Measurements from ENCODE around the gene ATP6V1G1. TPM values are rescaled to one million over a fixed set of nuclear protein-coding genes. Genes with fewer than 3 reads are reported as not detected.

ATP6V1G1 gene
- total RNA-seq, 4 donors from 2014 or later, result 105 to 191 (median 176) TPM

- Histone ChIP-seq H3K27me3 (no peaks in the 10 kb centered on the region), H3K36me3 (no peaks in the 10 kb centered on the region), H3K9me3 (no peaks in the 10 kb centered on the region), H3K27ac (no peak overlapping the region), H3K4me1 (peaks cover 7 to 9% of the 10 kb centered on the region in 2 donors), H3K4me3 (no peak overlapping the region)
- no peak for TF ChIP-seq CTCF (IDR thresholded peaks at IDR 0.05 in 4 of 5, conservative IDR thresholded peaks at IDR 0.05 in 1 of 5)
- TF ChIP-seq POLR2A (IDR thresholded peaks at IDR 0.05), result no peak
- DNase-seq, result no peak
- in situ Hi-C loops (cut with MboI; ENCODE audit: low sequenced_read_pairs in 4 of 4), result no loop called here
- ATAC-seq, result no peak
- intact Hi-C loops (cut with DNase I; ENCODE audit: low total_unique reads), result no loop called here
Observed at GRCh38 chr9:114607671-114608524, 20.3 kb downstream of the ATP6V1G1 start.

- in situ Hi-C loops (cut with MboI; ENCODE audit: low sequenced_read_pairs in 4 of 4) (no loop called here), intact Hi-C loops (cut with DNase I; ENCODE audit: low total_unique reads) (no loop called here)
- ATAC-seq (no peak), DNase-seq (no peak)
- TF ChIP-seq CTCF (IDR thresholded peaks at IDR 0.05 in 4 of 5, conservative IDR thresholded peaks at IDR 0.05 in 1 of 5), result no peak
- no peak for TF ChIP-seq POLR2A (IDR thresholded peaks at IDR 0.05)
- H3K9me3 ChIP-seq, result no peaks in the 10 kb centered on the region
- H3K4me3 ChIP-seq, result no peak overlapping the region
- H3K36me3 ChIP-seq, result no peaks in the 10 kb centered on the region
- peaks cover 7 to 9% of the 10 kb centered on the region in 2 donors for H3K4me1 ChIP-seq
- no peak overlapping the region for H3K27ac ChIP-seq
- H3K27me3 ChIP-seq, result no peaks in the 10 kb centered on the region
Observed at GRCh38 chr9:114608525-114608796, 20.9 kb downstream of the ATP6V1G1 start.

- H3K4me1 ChIP-seq, result peaks cover 7 to 9% of the 10 kb centered on the region in 2 donors
- TF ChIP-seq CTCF (IDR thresholded peaks at IDR 0.05 in 4 of 5, conservative IDR thresholded peaks at IDR 0.05 in 1 of 5), result no peak
- no peak for TF ChIP-seq POLR2A (IDR thresholded peaks at IDR 0.05)
Observed at GRCh38 chr9:114611516-114612271, 24.1 kb downstream of the ATP6V1G1 start.

GRCh38 chr9:114612272-114612923 lies 24.8 kb downstream of the ATP6V1G1 start:
- peak overlapping the region; percentile 63 to 89 (median 71) for H3K4me3 ChIP-seq
- no peaks in the 10 kb centered on the region for H3K27me3 ChIP-seq
- H3K9me3 ChIP-seq, result no peaks in the 10 kb centered on the region
- peak overlapping the region; percentile 75 to 94 (median 90) for H3K27ac ChIP-seq
- no peak for DNase-seq
- intact Hi-C loops (cut with DNase I; ENCODE audit: low total_unique reads), result no loop called here
- in situ Hi-C loops (cut with MboI; ENCODE audit: low sequenced_read_pairs in 4 of 4), result no loop called here
- no peak for ATAC-seq
- H3K4me1 ChIP-seq, result peaks cover 7 to 9% of the 10 kb centered on the region in 2 donors
- no peaks in the 10 kb centered on the region for H3K36me3 ChIP-seq
- no peak for TF ChIP-seq CTCF (IDR thresholded peaks at IDR 0.05 in 4 of 5, conservative IDR thresholded peaks at IDR 0.05 in 1 of 5)
- TF ChIP-seq POLR2A (IDR thresholded peaks at IDR 0.05), result no peak

More at GRCh38 chr9:114611516-114612271, 24.1 kb downstream of the ATP6V1G1 start:
- intact Hi-C loops (cut with DNase I; ENCODE audit: low total_unique reads), result loop anchor here (1.0 kb wide), 1 partner anchor 19 kb away; no protein-coding TSS in a partner anchor
- H3K27ac ChIP-seq, result peak overlapping the region; percentile 75 to 94 (median 90)
- peak overlapping the region; percentile 63 to 89 (median 71) for H3K4me3 ChIP-seq
- no peaks in the 10 kb centered on the region for H3K9me3 ChIP-seq
- H3K36me3 ChIP-seq, result no peaks in the 10 kb centered on the region
- DNase-seq, result peak; percentile 45 to 75
- no peaks in the 10 kb centered on the region for H3K27me3 ChIP-seq
- in situ Hi-C loops (cut with MboI; ENCODE audit: low sequenced_read_pairs in 4 of 4), result no loop called here
- ATAC-seq, result peak; percentile 89
